HG02642 (cell line): ENCODE measurements around the gene CRB3.

ENCODE experiments used
- ATAC-seq: cut with Tn5 transposase; IDR thresholded peaks from one replicate; pipeline ENCODE4 v1.9.1; 2021; ENCODE audit warnings: mild to moderate bottlenecking; ENCODE audit not compliant: unreplicated experiment, poor library complexity

CRB3 gene

GRCh38 chr19:6516018-6516658, 52.1 kb downstream of the CRB3 start:
- ATAC-seq, result peak; percentile 49
